HG02840 (cell line): ENCODE measurements around the gene OTUB1.
"Not testable (repeated sequence)": the region's sequence is repeated elsewhere in the genome, so short reads cannot be mapped to it uniquely, and the experiment has no call there.

Source experiments
- ATAC-seq: cut with Tn5 transposase; IDR thresholded peaks from one replicate; pipeline ENCODE4 v1.9.1; 2021; ENCODE audit warnings: mild to moderate bottlenecking, moderate library complexity, moderate number of reproducible peaks; ENCODE audit not compliant: unreplicated experiment, low FRiP score

OTUB1 gene

DNA sequence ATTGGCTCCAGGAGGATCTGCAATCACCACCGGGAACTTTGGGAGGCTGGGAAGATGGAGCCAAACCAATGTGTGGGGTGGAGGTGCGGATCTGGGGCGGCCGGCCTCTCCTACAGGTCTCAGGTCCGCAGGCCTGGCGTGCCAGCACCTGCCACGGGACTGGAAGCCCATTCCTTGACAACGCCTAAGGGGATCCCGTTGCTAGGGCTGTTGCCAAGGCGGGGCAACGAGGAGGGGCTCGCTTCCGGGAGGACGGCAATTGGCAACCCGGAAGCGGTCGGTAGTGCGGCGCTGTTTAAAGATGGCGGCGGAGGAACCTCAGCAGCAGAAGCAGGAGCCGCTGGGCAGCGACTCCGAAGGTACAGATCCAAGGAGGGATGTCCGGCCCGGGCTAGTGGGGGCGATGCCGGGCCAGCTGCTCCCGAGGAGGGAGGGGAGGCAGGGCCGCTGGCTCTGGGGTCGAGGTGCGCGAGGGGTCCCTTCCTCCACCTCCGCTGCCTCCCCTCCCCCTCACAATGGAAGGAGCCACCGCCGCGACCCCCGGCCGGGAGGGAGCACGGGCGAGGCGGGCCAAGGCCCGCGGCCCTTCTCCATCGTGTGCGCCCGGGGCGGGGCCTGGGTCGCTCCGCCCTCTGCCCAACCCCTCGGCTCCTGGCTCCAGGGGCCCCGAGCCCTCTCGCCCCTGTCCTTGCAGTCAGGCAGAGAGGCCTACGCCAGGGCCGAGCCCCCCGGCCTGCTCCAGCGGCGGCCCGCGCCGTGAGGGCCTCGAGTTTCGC is at the start of gene OTUB1:
Gene OTUB1, plus strand, starts transcription at position 283 of the 776 bp plus-strand sequence. Its CDS starts 19 bp downstream, at position 302.
- ATAC-seq: peak; percentile 80

DNA sequence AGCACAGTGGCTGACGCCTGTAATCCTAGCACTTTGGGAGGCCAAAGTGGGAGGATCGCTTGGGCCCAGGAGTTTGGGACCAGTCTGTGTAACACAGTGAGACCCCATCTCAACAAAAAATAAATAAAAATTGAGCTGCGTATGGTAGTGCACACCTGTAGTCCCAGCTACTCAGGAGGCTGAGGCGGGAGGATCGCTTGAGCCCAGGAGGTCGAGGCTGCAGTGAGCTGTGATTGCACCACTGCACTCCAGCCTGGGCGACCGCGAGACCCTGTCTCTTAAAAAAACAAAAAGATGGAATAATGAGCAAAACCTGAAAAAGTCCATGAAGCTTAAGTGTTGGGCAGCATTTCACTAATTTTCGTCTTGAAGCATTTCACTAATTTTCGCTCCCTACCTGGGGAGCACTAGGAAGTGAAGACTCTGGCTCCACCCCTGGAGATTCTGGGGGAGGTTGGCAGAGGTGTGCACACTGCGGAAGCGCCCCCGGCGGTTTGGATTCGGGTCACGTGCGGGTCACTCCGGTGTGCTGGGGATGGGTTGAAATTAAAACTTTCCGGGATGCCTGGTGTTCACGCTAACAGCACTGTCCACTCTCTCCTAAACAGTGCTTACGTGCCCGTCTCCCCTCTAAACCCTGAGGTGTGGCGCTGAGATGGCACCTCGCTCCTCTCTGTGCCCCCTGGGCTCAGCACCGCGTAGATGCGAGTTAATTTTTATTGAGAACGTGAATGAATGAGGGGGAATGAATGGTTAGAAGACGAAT is 48.3 kb upstream of the OTUB1 start:
- ATAC-seq: peak; percentile 13

DNA sequence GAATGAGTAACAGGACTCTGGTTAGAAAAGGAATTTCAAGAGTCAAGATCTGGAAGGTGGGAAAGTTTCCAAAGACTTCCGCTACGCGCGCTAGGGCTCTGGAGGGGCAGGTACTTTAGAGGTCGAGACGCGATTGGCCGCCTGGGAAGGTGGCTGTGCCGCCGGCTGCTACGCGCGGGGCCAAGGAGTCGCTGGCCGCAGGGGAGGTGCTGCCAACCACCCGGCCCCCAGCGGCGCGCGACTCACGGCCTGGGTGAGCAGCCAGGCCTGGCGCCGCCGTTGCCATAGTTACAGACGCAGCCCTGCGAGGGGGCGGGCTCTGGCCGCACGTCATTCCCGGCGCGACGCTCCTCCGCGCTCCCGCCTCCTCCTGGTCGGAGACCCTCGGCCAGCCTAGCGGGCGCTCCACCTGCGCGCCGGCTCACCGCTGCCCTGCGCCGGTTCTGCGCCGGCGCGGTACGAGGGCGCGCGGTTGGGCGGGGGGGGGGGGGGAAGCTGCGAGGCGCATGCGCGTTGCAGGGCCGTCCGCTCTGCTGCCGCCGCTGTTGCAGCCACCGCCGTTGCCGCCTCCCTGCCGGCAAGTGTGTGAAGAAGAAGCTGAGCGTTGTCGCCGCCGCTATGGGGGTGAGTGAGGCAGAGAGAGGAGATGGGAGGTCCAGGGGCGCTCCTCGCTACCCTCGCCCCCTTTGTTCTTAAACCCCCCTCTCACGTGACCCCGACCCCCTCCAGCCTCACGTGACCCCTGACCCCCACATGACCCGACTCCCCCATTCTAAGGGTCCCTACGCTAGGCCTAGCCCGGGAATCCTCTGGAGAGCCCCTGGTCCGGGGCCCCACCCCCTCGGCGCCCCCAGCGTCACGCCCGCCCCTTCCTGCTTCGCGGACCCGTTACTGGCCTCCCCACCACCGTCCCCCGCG is 47.5 kb upstream of the OTUB1 start, which contains the start of gene NAA40:
Gene NAA40, plus strand, starts transcription at position 524 of the 918 bp plus-strand sequence. Its CDS starts 95 bp downstream, at position 619.
- ATAC-seq: peak; percentile 94

DNA sequence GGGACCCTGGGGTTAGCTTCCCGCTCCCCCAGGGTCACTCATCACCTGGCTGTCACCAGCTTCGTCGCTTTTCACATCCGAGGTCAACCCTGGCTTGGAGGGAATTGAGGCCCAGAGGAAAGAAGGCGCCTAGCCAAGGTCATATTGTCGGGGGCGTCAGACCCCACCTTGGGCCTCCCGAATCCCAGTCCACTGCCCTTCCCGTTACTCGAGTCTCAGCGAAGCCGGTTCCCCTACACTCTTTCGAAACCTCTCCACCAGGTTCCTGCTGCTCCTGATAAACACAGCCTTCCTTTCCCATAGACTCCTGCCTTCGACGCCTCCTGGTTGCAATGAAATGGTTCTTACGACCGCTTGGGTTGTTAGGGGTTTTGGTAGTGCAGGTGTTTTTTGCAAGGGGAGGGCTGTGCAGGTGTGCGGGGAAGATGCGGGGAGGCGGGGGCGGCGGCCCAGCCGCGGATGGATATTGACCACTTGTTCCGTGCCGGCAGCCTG is 46.8 kb upstream of the OTUB1 start:
- peak; percentile 4 for ATAC-seq

GRCh38 chr11:63940786-63941185 is 45.5 kb upstream of the OTUB1 start:
- no peak for ATAC-seq

GRCh38 chr11:63941901-63942300 is 44.3 kb upstream of the OTUB1 start:
- ATAC-seq: no peak

GRCh38 chr11:63942803-63943202 is 43.4 kb upstream of the OTUB1 start:
- no peak for ATAC-seq

DNA sequence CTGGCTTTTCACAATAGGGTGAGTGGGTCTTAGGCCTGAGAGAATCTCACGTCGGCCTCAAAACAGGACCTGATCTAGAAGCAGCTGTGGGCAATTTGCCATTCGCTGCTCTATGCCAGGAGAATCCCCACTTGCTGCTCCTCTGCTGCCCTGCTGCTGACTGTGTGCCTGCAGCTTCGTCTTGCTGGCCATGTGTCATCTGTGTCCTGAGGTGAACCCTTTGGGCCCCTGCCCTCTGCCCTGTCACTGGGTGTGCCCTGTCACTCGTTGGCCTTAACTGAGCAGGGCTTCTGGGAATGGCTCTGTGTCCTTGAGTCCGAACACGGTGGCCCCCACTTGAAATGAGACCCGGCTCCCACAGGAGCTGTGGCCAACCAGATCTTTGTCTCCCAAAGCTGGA is 41.3 kb upstream of the OTUB1 start:
- no peak for ATAC-seq

DNA sequence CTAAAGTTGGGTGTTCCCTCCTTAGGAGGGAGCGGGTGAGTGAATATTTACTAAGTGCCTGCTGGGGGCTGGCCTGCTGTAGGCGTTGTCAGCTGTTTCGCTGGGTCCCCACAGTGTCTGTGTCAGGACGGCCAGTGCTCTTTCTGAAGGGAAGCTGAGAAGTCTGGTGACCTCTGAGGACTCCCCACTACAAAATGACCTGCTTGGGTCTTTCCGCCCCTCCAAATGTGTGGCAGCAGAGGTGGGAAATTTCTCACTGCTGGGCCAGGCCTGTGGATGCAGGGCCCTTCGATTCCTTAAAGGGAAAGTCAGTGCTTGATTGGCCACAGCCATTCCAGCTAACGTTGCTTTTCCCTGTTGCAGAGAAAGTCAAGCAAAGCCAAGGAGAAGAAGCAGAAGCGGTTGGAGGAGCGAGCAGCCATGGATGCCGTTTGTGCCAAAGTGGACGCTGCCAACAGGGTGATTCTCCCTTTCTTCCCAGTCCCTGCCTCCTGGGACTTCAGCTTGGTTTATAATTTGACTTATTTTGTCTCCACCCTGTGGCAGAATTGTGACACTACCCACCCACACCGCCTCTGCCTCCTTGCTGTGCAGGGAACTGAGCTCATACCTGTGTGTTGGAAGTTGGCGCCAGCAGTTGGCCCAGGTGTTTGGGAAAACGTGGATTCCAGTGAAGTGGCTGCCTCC is 40.6 kb upstream of the OTUB1 start:
- ATAC-seq: no peak

GRCh38 chr11:63951779-63952536 is 34.3 kb upstream of the OTUB1 start:
- no peak for ATAC-seq

DNA sequence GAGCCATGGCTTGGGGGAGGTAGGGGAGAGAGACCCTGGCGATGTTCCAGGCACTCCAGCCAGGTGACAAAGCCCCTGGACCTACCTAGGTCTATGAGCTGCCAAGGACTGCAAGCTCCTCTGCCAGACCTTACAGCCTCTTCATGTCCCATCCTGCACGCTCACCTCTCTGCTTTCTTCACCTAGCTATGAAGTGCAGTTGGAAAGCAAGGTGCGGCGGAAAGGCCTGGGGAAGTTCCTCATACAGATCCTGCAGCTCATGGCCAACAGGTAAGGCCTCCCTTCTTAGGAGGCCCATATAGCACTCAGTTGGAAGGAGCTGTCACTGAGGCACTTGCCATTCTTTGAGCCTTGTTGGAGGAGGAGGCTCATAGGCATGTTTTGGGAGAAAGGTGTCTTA is 33.7 kb upstream of the OTUB1 start:
- no peak for ATAC-seq

GRCh38 chr11:63958008-63958407 is 28.2 kb upstream of the OTUB1 start:
- no peak for ATAC-seq

GRCh38 chr11:63961608-63962412 is 24.4 kb upstream of the OTUB1 start:
- no peak for ATAC-seq

DNA sequence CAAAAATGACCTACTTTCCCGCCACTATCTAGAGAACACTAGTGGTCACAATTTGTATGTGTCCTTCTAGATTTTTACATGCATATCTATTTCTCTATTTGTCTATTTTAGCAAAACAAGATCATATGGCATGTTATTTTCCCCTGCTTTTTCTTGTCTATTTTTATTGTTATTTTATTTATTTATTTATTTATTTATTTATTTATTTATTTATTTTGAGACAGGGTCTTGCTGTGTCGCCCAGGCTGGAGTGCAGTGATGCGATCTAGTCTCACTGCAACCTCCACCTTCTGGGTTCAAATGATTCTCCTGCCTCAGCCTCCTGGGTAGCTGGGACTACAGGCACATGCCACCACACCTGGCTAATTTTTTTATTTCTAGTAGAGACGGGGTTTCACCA is 22.3 kb upstream of the OTUB1 start:
- ATAC-seq: not testable (repeated sequence)

DNA sequence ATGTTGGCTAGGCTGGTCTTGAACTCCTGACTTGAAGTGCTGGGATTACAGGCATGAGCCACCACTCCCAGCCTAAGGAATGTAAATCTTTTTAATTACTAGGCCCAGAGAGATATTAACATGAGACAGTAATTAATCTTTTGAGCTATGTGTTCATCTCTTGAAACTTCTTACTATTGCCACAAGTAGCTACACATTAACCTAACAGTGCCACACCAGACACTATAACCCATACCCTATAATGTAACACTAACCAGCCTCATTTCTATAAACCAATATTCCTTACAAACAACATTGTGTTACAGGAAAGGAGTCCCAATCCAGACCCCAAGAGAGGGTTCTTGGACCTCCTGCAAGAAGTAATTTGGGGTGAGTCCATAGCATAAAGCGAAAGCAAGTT is 19.8 kb upstream of the OTUB1 start:
- no peak for ATAC-seq

- no peak for ATAC-seq
Measured at GRCh38 chr11:63969461-63969860, 16.8 kb upstream of the OTUB1 start.

- ATAC-seq: no peak
Measured at GRCh38 chr11:63970902-63971301, 15.3 kb upstream of the OTUB1 start.

DNA sequence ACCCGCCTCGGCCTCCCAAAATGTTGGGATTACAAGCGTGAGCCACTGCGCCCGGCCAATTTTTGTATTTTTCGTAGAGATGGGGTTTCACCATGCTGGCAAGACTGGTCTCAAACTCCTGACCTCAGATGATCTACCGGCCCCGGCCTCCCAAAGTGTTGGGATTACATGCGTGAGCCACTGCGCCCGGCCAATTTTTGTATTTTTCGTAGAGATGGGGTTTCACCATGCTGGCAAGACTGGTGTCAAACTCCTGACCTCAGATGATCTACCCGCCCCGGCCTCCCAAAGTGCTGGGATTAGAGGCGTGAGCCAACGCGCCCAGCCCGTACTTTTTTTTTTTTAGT is 12.4 kb upstream of the OTUB1 start:
- ATAC-seq: not testable (repeated sequence)
